ENCODE data around the gene SSC5D. TPM values are rescaled to one million over a fixed set of nuclear protein-coding genes. Genes with fewer than 3 reads are reported as not detected.

Gene SSC5D
- total and polyA plus RNA-seq, 9 of the 15 experiments (the other 6 are each of a cell fraction or from before 2014, with no cell fraction given) = 0.04 to 0.71 (median 0.14) TPM; not detected in 2

- TF ChIP-seq TSHZ1 (CRISPR knock-in tag; IDR thresholded peaks at IDR 0.05) = no peak
- TF ChIP-seq HMBOX1 (IDR thresholded peaks at IDR 0.05) = no peak
- no peak for TF ChIP-seq SETDB1 (IDR thresholded peaks at IDR 0.05; ENCODE audit: low read length)
- TF ChIP-seq MEF2D (tag; conservative IDR thresholded peaks at IDR 0.05; ENCODE audit: low read depth) = no peak
- TF ChIP-seq TAF1 (IDR thresholded peaks at IDR 0.05; ENCODE audit: control insufficient read depth, extremely low read depth, insufficient read depth, low read length, severe bottlenecking) = no peak
- 0 out of 2 replicates have a peak, but pooled peaks have one; percentile 20 for TF ChIP-seq ARID1B (IDR thresholded peaks at IDR 0.05)
- TF ChIP-seq PPARD (CRISPR knock-in tag; IDR thresholded peaks at IDR 0.05) = no peak
- TF ChIP-seq KAT7 (CRISPR knock-in tag; IDR thresholded peaks at IDR 0.05; ENCODE audit: borderline replicate concordance) = no peak
- TF ChIP-seq BRD4 (IDR thresholded peaks at IDR 0.05) = no peak
- TF ChIP-seq POLR2AphosphoS2 (IDR thresholded peaks at IDR 0.05; ENCODE audit: low read length) = no peak
- TF ChIP-seq FOXP1 (CRISPR knock-in tag; IDR thresholded peaks at IDR 0.05) = no peak
- TF ChIP-seq CREB5 (CRISPR knock-in tag; IDR thresholded peaks at IDR 0.05) = no peak
- TF ChIP-seq FOXO4 (CRISPR knock-in tag; IDR thresholded peaks at IDR 0.05) = no peak
- no peak for TF ChIP-seq EP400 (IDR thresholded peaks at IDR 0.05)
- no peak for TF ChIP-seq BRF2 (IDR thresholded peaks at IDR 0.05; ENCODE audit: borderline replicate concordance, insufficient read depth, insufficient read length)
- TF ChIP-seq DDX20 (tag; IDR thresholded peaks at IDR 0.05; ENCODE audit: low read depth) = no peak
- no peak for TF ChIP-seq NR1H2 (CRISPR knock-in tag; IDR thresholded peaks at IDR 0.05)
- no peak for TF ChIP-seq SRSF3 (IDR thresholded peaks at IDR 0.05; ENCODE audit: insufficient read depth, low read length)
- TF ChIP-seq HLTF (IDR thresholded peaks at IDR 0.05) = peak; percentile 48; the same call in 1 of the 2 replicates
- 0 out of 2 replicates have a peak, but pooled peaks have one; percentile 76 for TF ChIP-seq HDGF (IDR thresholded peaks at IDR 0.05)
Observed at GRCh38 chr19:55519451-55520311, 31.4 kb downstream of the SSC5D start (continued).
